CD8-positive, alpha-beta memory T cell (primary cell): ENCODE results near the gene NUP205. TPM values are rescaled to one million over a fixed set of nuclear protein-coding genes. Genes with fewer than 3 reads are reported as not detected.

Source experiments
- CTCF ChIA-PET: fragments of 350-600 bp; sonication (Branson Sonifier 250); formaldehyde crosslinking; loops from one replicate; lab custom pipeline; 2021; ENCODE audit warnings: antibody characterized with exemption; lab: Charles Lee
- POLR2A ChIA-PET: fragments of 350-600 bp; sonication (Branson Sonifier 250); formaldehyde crosslinking; loops from one replicate; lab custom pipeline; 2021; ENCODE audit warnings: antibody characterized with exemption; lab: Charles Lee
- DNase-seq, 5 donors: peaks; one replicate each; pipeline versions ENCODE4 v3.0.0 to v3.0.0-alpha.2; 2020 to 2022; ENCODE audit warnings: mixed read lengths in 1 of 5
- H3K27ac ChIP-seq: one replicate; pipeline ENCODE4 v1.7.0; 2013; ENCODE audit warnings: low read depth, mild to moderate bottlenecking, low read length, moderate library complexity
- H3K27me3 ChIP-seq: 2 replicates; pipeline ENCODE4 v1.7.0; 2013; ENCODE audit warnings: low read length, mild to moderate bottlenecking; ENCODE audit not compliant: insufficient read depth, poor library complexity, severe bottlenecking
- H3K36me3 ChIP-seq: 2 replicates; pipeline ENCODE4 v1.7.0; 2013; ENCODE audit warnings: mild to moderate bottlenecking, low read length, moderate library complexity; ENCODE audit not compliant: insufficient read depth
- H3K4me1 ChIP-seq: 2 replicates; pipeline ENCODE4 v1.7.0; 2013; ENCODE audit warnings: mild to moderate bottlenecking, low read length, moderate library complexity; ENCODE audit not compliant: insufficient read depth
- H3K4me3 ChIP-seq: 2 replicates; pipeline ENCODE4 v1.7.0; 2013; ENCODE audit warnings: mild to moderate bottlenecking, low read length
- H3K9me3 ChIP-seq: 2 replicates; pipeline ENCODE4 v1.7.0; 2013; ENCODE audit warnings: mild to moderate bottlenecking, low read length
- H3K27ac Mint-ChIP-seq, 8 donors: one replicate each; pipeline ENCODE4 v1.8.0; 2020 to 2021; ENCODE audit warnings: mixed read lengths in 8 of 8, mild to moderate bottlenecking in 6 of 8, inconsistent platforms in 3 of 8, moderate library complexity in 3 of 8
- H3K27me3 Mint-ChIP-seq, 2 donors: one replicate each; pipeline ENCODE4 v1.8.0; 2020 to 2021; ENCODE audit warnings: mixed read lengths in 2 of 2, mild to moderate bottlenecking in 1 of 2, moderate library complexity in 1 of 2
- H3K36me3 Mint-ChIP-seq, 3 donors: one replicate each; pipeline ENCODE4 v1.8.0; 2020 to 2021; ENCODE audit warnings: mixed read lengths in 3 of 3, inconsistent platforms in 1 of 3, mild to moderate bottlenecking in 1 of 3
- H3K4me1 Mint-ChIP-seq, 3 donors: one replicate each; pipeline ENCODE4 v1.8.0; 2020 to 2021; ENCODE audit warnings: mixed read lengths in 3 of 3, inconsistent platforms in 1 of 3, mild to moderate bottlenecking in 1 of 3
- H3K4me3 Mint-ChIP-seq, 7 donors: one replicate each; pipeline ENCODE4 v1.8.0; 2020 to 2021; ENCODE audit warnings: mixed read lengths in 7 of 7, mild to moderate bottlenecking in 6 of 7, moderate library complexity in 4 of 7, inconsistent platforms in 2 of 7
- H3K9me3 Mint-ChIP-seq, 5 donors: one replicate each; pipeline ENCODE4 v1.8.0; 2020 to 2022; ENCODE audit warnings: mixed read lengths in 5 of 5, mild to moderate bottlenecking in 3 of 5, moderate library complexity in 2 of 5, inconsistent platforms in 1 of 5
- polyA plus RNA-seq: library from polyadenylated mRNA; unstranded; fragments of 300-500 nt; fragmentation: Illumina TruSeq; gene quantifications from one replicate; pipeline ENCODE4 v1.2.3, GENCODE V29; 2021
- total RNA-seq, 2 experiments: library from RNA; stranded (reverse); gene quantifications; one replicate each; pipeline ENCODE4 v1.2.3, GENCODE V29; 2021

The NUP205 gene
- total and polyA plus RNA-seq, 3 experiments from 2014 or later = 23.9 to 134 (median 123) TPM

DNA sequence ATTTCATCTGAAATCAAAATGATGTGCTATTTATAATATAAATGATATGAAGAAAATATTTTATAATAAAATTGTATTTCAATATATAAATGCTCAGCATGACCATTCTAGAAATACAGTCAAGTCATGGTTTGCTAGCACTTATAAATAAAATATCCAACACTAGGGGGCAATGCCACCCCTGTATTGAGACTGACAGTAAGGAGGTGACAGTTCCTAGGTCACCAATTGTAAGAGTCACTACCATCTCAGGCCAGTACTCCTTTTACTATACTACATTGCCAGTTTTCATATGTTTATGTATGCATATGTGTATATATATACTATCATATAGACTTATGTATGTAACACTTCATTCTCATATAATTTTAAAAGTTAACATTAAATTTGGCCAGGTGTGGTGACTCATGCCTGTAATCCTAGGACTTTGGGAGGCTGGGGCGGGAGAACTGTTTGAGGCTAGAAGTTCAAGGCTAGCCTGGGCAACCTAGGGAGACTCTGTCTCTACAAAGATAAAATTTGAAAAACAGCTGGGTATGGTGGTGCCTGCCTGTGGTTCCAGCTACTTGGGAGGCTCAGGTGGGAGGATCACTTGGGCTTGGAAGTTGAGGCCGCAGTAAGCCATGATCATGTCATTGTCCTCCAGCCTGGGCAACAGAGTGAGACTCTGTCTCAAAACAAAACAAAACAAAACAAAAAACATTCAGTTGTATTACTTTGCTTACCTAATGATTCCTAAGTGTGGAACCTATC is 45.4 kb upstream of the NUP205 start:
- H3K9me3 Mint-ChIP-seq = no peaks in the 10 kb centered on the region
- peaks cover 0 to 4% (median 0%) of the 10 kb centered on the region in 3 donors for H3K36me3 Mint-ChIP-seq
- Histone ChIP-seq H3K4me1 (peaks cover 23% of the 10 kb centered on the region), H3K9me3 (no peaks in the 10 kb centered on the region), H3K27me3 (no peaks in the 10 kb centered on the region), H3K36me3 (no peaks in the 10 kb centered on the region), H3K27ac (no peak overlapping the region), H3K4me3 (no peak overlapping the region)
- no peaks in the 10 kb centered on the region for H3K27me3 Mint-ChIP-seq
- ChIA-PET POLR2A (no interaction called here), CTCF (no interaction called here)
- DNase-seq = peak in 2 of 5 donors; percentile 59
- H3K27ac Mint-ChIP-seq = no peak overlapping the region
- H3K4me1 Mint-ChIP-seq = peaks cover 0 to 4% (median 3%) of the 10 kb centered on the region in 3 donors
- no peak overlapping the region for H3K4me3 Mint-ChIP-seq

DNA sequence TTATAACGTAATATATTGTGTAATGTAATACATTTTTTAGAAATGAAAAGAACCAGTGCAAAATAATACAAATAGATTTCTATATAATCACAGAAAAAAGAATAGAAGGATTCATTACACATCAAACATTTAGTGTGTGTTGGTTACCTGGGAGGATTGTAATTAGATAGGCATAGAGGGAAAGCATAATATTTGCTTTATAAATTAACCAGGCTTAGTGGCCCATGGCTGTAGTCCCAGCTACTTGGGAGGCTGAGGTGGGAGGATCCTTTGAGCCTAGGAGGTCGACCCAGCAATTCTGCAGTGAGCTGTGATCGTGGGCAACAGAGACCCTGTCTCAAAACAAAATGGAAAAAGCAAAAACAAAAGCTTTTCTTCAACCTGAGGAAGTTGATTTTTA is 42.9 kb upstream of the NUP205 start:
- CTCF ChIA-PET = no interaction called here
- H3K27ac ChIP-seq = no peak overlapping the region
- POLR2A ChIA-PET = no interaction called here

DNA sequence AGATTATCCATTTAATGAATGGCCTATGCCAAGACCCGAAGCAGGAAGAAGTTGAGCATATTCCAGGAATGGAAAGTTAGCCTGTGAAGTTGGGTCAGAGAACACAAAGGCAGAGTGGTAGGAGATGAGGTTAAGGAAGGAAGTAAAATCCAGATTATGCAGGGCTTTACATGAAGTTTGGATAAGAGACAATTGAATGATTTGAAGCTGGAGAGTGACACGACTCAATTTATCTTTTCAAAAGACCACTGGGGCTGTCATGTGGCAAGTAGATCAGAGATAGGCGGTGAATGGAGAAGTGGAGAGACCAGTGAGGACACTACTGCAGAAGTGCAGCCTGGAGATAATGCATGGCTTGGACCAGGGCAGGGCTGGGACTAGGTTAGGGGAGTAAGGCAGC is 40.7 kb upstream of the NUP205 start:
- no peak overlapping the region for H3K27ac ChIP-seq
- POLR2A ChIA-PET = no interaction called here
- H3K27me3 Mint-ChIP-seq = no peaks in the 10 kb centered on the region
- no peaks in the 10 kb centered on the region for H3K4me1 ChIP-seq
- H3K4me1 Mint-ChIP-seq = no peaks in the 10 kb centered on the region
- no peak overlapping the region for H3K4me3 Mint-ChIP-seq
- H3K27me3 ChIP-seq = no peaks in the 10 kb centered on the region
- H3K9me3 ChIP-seq = no peaks in the 10 kb centered on the region
- no peak for DNase-seq
- H3K27ac Mint-ChIP-seq = no peak overlapping the region
- CTCF ChIA-PET = no interaction called here
- H3K4me3 ChIP-seq = no peak overlapping the region
- H3K36me3 ChIP-seq = no peaks in the 10 kb centered on the region
- H3K36me3 Mint-ChIP-seq = no peaks in the 10 kb centered on the region
- no peaks in the 10 kb centered on the region for H3K9me3 Mint-ChIP-seq

More for the DNA sequence above, 42.9 kb upstream of the NUP205 start:
- H3K27me3 Mint-ChIP-seq = no peaks in the 10 kb centered on the region
- H3K36me3 Mint-ChIP-seq = no peaks in the 10 kb centered on the region
- H3K4me3 Mint-ChIP-seq = no peak overlapping the region
- no peaks in the 10 kb centered on the region for H3K4me1 Mint-ChIP-seq
- DNase-seq = no peak
- peaks cover 6% of the 10 kb centered on the region for H3K4me1 ChIP-seq
- H3K4me3 ChIP-seq = no peak overlapping the region
- no peak overlapping the region for H3K27ac Mint-ChIP-seq
- H3K36me3 ChIP-seq = no peaks in the 10 kb centered on the region
- no peaks in the 10 kb centered on the region for H3K27me3 ChIP-seq
- no peaks in the 10 kb centered on the region for H3K9me3 Mint-ChIP-seq
- no peaks in the 10 kb centered on the region for H3K9me3 ChIP-seq

DNA sequence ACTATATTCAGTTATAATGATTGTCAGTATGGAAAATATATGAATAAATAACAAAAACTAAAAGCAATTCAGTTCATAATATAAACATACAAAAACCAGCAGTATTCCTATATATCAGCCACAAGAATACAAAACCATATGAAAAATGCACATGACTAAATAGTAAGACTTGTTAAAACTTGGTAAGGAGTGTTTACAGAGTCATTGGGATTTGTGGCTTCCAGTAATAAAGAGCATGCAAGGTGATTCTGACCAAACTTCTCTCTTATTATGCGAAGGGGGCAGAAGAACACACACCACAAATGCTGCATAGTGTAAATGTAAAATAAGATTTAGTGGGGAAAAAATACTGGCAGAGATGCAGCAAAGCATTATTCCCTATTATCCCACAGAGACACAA is 39.0 kb upstream of the NUP205 start:
- no peaks in the 10 kb centered on the region for H3K9me3 ChIP-seq
- H3K36me3 Mint-ChIP-seq = peaks cover 0 to 5% (median 0%) of the 10 kb centered on the region in 3 donors
- ChIA-PET CTCF (interaction anchor here (1.3 kb wide), 2 partner anchors 22 to 126 kb away, joined by 3 read pairs; no protein-coding TSS in a partner anchor), POLR2A (no interaction called here)
- no peak overlapping the region for H3K4me3 ChIP-seq
- H3K4me1 Mint-ChIP-seq = no peaks in the 10 kb centered on the region
- H3K27ac ChIP-seq = no peak overlapping the region
- peaks cover 0 to 3% of the 10 kb centered on the region in 2 donors for H3K27me3 Mint-ChIP-seq
- no peak overlapping the region for H3K4me3 Mint-ChIP-seq
- no peak overlapping the region for H3K27ac Mint-ChIP-seq
- no peaks in the 10 kb centered on the region for H3K4me1 ChIP-seq
- peaks cover 0 to 3% (median 0%) of the 10 kb centered on the region in 5 donors for H3K9me3 Mint-ChIP-seq
- no peaks in the 10 kb centered on the region for H3K27me3 ChIP-seq
- no peaks in the 10 kb centered on the region for H3K36me3 ChIP-seq
- DNase-seq = no peak

DNA sequence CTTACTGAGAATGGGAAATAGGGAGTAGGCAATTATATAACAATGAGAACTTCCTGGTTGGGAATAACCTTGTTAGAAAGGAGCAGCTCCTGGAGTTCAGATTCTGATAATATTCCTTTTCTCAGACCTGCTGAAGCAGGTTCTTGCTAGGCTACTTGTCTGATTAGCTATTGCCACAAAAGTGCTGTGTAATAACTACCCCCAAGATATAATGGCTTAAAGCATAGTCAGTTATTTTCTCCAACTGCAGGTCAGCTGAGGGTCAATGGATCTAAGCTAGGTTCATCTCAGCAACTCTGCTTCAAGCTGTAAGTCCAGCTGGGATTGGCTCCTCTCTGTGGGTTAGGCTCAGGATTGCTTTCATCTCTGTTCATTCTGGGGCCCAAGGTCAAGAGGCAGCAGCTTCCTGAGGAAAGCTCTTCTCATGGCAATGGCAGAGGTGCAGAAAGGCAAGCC is 38.5 kb upstream of the NUP205 start:
- H3K36me3 ChIP-seq = no peaks in the 10 kb centered on the region
- no peak overlapping the region for H3K4me3 ChIP-seq
- H3K9me3 ChIP-seq = no peaks in the 10 kb centered on the region
- no peaks in the 10 kb centered on the region for H3K27me3 ChIP-seq
- Mint-ChIP-seq H3K27me3 (peaks cover 0 to 3% of the 10 kb centered on the region in 2 donors), H3K4me3 (no peak overlapping the region), H3K9me3 (peaks cover 0 to 3% (median 0%) of the 10 kb centered on the region in 5 donors), H3K36me3 (peaks cover 0 to 5% (median 0%) of the 10 kb centered on the region in 3 donors), H3K27ac (no peak overlapping the region), H3K4me1 (no peaks in the 10 kb centered on the region)
- H3K27ac ChIP-seq = no peak overlapping the region
- ChIA-PET POLR2A (no interaction called here), CTCF (interaction anchor here (1.3 kb wide), 2 partner anchors 21 to 126 kb away, joined by 3 read pairs; no protein-coding TSS in a partner anchor)
- no peaks in the 10 kb centered on the region for H3K4me1 ChIP-seq
- DNase-seq = no peak

DNA sequence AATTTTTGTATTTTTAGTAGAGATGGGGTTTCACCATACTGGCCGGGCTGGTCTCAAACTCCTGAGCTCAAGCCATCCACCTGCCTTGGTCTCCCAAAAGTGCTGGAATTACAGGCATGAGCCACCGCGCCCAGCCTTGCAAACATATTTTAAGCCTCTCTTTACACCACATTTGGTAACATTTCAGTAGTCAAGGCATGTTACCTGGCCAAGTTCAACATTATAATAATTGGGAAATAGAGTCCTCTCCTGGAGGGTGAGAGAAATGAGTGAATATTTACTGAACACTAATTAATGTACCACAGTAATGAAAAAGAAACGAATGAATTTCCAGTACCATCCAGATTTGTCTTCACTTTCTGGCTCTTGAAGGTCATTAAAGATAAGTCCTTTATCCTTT is 37.8 kb upstream of the NUP205 start:
- DNase-seq = no peak
- H3K9me3 Mint-ChIP-seq = peaks cover 0 to 3% (median 0%) of the 10 kb centered on the region in 5 donors
- H3K4me3 Mint-ChIP-seq = no peak overlapping the region
- CTCF ChIA-PET = interaction anchor here (1.3 kb wide), 2 partner anchors 21 to 125 kb away, joined by 3 read pairs; no protein-coding TSS in a partner anchor
- no peaks in the 10 kb centered on the region for H3K4me1 ChIP-seq
- no peaks in the 10 kb centered on the region for H3K9me3 ChIP-seq
- H3K36me3 ChIP-seq = no peaks in the 10 kb centered on the region
- no peaks in the 10 kb centered on the region for H3K4me1 Mint-ChIP-seq
- H3K27me3 ChIP-seq = no peaks in the 10 kb centered on the region
- H3K27ac ChIP-seq = no peak overlapping the region
- no peak overlapping the region for H3K27ac Mint-ChIP-seq
- peaks cover under 1 to 3% of the 10 kb centered on the region in 2 donors for H3K27me3 Mint-ChIP-seq
- H3K36me3 Mint-ChIP-seq = peaks cover 0 to 5% (median 0%) of the 10 kb centered on the region in 3 donors
- POLR2A ChIA-PET = no interaction called here
- H3K4me3 ChIP-seq = no peak overlapping the region

DNA sequence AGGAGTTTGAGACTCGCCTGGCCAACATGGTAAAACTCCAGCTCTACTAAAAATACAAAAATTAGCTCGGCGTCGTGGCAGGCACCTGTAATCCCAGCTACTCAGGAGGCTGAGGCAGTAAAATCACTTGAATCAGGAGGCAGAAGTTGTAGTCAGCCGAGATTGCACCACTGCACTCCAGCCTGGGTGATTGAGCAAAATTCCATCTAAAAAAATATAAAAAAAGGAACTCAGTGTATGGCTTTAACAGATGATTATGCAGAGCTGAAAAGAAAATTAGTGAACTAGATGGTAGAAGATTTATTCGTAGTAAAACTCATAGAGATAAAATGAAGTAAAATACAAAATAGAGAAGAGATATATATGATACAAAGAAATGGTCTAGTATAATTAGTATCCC is 35.2 kb upstream of the NUP205 start:
- Histone ChIP-seq H3K4me3 (no peak overlapping the region), H3K9me3 (no peaks in the 10 kb centered on the region), H3K27ac (no peak overlapping the region), H3K4me1 (no peaks in the 10 kb centered on the region), H3K27me3 (no peaks in the 10 kb centered on the region), H3K36me3 (no peaks in the 10 kb centered on the region)
- POLR2A ChIA-PET = no interaction called here
- Mint-ChIP-seq H3K4me3 (no peak overlapping the region), H3K27me3 (peaks cover 9% of the 10 kb centered on the region in 2 donors), H3K27ac (no peak overlapping the region), H3K9me3 (peaks cover 0 to 3% (median 0%) of the 10 kb centered on the region in 5 donors), H3K36me3 (peaks cover 0 to 5% (median 0%) of the 10 kb centered on the region in 3 donors), H3K4me1 (no peaks in the 10 kb centered on the region)
- CTCF ChIA-PET = no interaction called here
- DNase-seq = no peak

DNA sequence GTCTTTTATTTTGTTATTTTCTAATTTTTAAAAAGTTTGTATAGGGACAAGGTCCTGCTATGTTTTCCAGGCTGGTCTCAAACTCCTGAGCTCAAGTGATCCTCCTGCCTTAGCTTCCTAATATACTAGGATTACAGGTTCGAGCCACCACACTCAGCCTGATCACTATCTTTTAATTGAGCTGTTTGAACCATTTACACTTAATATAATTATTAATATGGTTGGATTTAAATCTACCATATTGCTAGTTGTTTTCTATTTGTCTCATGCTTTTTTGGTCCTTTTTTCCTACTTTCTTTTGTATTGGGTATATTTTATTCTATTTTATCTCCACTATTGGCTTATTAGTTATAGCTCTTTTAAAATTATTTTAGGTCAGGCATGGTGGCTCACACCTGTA is 34.6 kb upstream of the NUP205 start:
- Mint-ChIP-seq H3K9me3 (peaks cover 0 to 3% (median 0%) of the 10 kb centered on the region in 5 donors), H3K27ac (no peak overlapping the region), H3K36me3 (peaks cover 0 to 5% (median 0%) of the 10 kb centered on the region in 3 donors), H3K27me3 (peaks cover 9% of the 10 kb centered on the region in 2 donors), H3K4me1 (no peaks in the 10 kb centered on the region), H3K4me3 (no peak overlapping the region)
- Histone ChIP-seq H3K36me3 (no peaks in the 10 kb centered on the region), H3K4me3 (no peak overlapping the region), H3K4me1 (no peaks in the 10 kb centered on the region), H3K9me3 (no peaks in the 10 kb centered on the region), H3K27ac (no peak overlapping the region), H3K27me3 (no peaks in the 10 kb centered on the region)
- DNase-seq = no peak
- POLR2A ChIA-PET = no interaction called here
- CTCF ChIA-PET = no interaction called here
